GM18520 (cell line): Measurements from ENCODE around the gene NUAK2.
"Not testable (repeated sequence)": the region's sequence is repeated elsewhere in the genome, so short reads cannot be mapped to it uniquely, and the experiment has no call there.

Experiments used
- ATAC-seq: cut with Tn5 transposase; IDR thresholded peaks from one replicate; pipeline ENCODE4 v1.9.1; 2021; ENCODE audit not compliant: unreplicated experiment

Gene NUAK2

GRCh38 chr1:205300149-205300548, 21.4 kb downstream of the NUAK2 start:
- no peak for ATAC-seq

- no peak for ATAC-seq
These were observed 23.2 kb downstream of the NUAK2 start for GRCh38 chr1:205298191-205298994.

GRCh38 chr1:205297546-205298177, 23.9 kb downstream of the NUAK2 start:
- not testable (repeated sequence) for ATAC-seq

GRCh38 chr1:205296154-205296553, 25.4 kb downstream of the NUAK2 start:
- no peak for ATAC-seq

GRCh38 chr1:205294934-205295333, 26.6 kb downstream of the NUAK2 start:
- no peak for ATAC-seq

- ATAC-seq = no peak
These were observed 27.2 kb downstream of the NUAK2 start for GRCh38 chr1:205294175-205294917.

GRCh38 chr1:205293350-205294074, 28.0 kb downstream of the NUAK2 start:
- no peak for ATAC-seq

GRCh38 chr1:205291596-205291995, 29.9 kb downstream of the NUAK2 start:
- ATAC-seq = no peak

GRCh38 chr1:205287767-205288559, 33.6 kb downstream of the NUAK2 start:
- ATAC-seq = peak; percentile 62

GRCh38 chr1:205287076-205287475, 34.5 kb downstream of the NUAK2 start:
- ATAC-seq = no peak

GRCh38 chr1:205286335-205286950, 35.1 kb downstream of the NUAK2 start:
- no peak for ATAC-seq

- ATAC-seq = peak; percentile 43
These were observed 36.0 kb downstream of the NUAK2 start for GRCh38 chr1:205285381-205286101.

GRCh38 chr1:205284420-205285144, 37.0 kb downstream of the NUAK2 start:
- no peak for ATAC-seq

- ATAC-seq = no peak
These were observed 38.0 kb downstream of the NUAK2 start for GRCh38 chr1:205283270-205284147.

- not testable (repeated sequence) for ATAC-seq
These were observed 40.7 kb downstream of the NUAK2 start for GRCh38 chr1:205280666-205281395.

- ATAC-seq = no peak
These were observed 41.6 kb downstream of the NUAK2 start for GRCh38 chr1:205279986-205280385.

GRCh38 chr1:205276689-205277065, 44.9 kb downstream of the NUAK2 start:
- no peak for ATAC-seq
